HG03280 (cell line): ENCODE data around the gene CGREF1.

Source experiments
- ATAC-seq: cut with Tn5 transposase; IDR thresholded peaks from one replicate; pipeline ENCODE4 v1.9.1; 2021; ENCODE audit warnings: mild to moderate bottlenecking, moderate library complexity; ENCODE audit not compliant: unreplicated experiment

CGREF1 gene

DNA sequence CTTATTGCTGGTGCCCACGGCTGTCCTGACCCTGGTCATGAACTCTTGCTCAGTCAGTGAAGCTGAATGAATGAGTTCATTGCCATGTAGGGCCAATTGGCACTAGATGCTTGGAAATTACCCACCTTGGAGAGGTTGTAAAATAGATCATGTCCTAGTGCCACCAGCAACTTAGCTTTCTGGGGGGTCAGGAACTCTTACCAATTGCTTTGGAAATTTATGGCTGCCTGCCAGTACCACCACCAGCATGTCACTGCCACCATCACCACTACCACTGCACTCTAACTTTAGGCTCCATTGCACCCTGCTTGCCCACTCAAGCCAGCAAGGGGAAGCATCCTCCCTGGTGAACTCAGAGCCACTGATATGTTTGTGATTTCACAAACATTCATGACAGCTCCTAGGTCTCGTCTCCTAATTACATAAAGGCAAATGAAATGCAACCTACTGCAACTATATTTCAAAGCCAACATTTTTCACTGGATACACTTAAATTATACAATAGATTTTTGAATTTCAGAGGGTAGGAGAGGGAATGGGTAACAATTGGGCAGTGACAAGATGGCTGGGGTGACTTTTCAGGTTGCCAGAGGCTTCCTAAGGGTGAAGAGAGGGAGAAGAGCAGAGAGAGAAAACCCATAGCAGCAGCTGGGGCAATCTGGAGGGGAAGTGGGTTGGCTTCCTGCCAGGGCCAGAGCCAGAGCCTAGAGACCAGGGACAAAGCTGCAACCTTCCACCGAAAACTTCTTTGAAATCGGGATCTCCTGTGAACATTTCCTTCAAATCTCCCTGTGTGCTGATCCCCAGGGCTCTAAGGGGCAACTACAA, 44.0 kb downstream of the CGREF1 start:
- ATAC-seq = no peak

- ATAC-seq = no peak
Observed at GRCh38 chr2:27073782-27074181, 45.1 kb downstream of the CGREF1 start.

- ATAC-seq = no peak
Observed at GRCh38 chr2:27072920-27073319, 46.0 kb downstream of the CGREF1 start.

DNA sequence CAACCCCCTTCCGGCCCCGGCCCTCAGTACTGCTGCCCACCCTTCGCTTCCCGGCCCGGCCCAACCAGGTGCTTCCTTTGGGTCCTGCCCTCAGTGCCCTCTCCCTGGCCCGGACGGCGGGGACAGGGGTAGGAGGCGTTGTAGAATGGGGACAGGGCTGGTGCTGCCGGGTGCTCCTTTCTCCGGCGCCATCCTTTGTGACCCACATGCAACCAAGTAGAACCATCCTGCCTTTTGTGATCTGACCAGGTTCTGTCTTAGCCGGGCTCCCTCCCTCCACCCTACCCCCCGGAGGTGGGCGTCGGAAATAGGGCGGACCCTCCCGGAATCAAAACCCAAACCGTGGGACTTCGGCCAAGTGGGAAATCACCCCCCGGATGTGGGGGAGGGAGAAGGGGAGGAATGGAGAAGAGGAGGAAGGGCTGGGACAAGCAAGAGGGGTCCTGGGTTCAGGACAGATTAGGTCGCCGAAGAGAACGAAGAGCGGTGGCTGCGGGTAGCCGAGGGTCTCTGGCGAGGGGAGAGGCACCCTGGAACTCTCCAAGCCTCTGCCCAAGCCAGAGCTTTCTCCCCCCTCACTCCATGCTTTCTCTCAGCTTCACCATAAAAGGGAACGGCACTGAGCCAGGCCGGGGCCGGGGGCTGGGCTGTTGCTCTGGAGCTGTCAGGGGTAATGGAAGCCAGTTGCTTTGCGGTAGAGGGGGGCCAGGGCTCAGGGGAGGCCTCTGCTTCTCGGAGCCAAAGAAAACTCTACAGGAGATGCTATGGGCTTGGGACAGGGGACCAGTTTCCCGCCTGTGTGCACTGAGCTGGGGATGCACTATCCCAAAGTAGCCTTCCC, 46.7 kb downstream of the CGREF1 start:
- ATAC-seq = peak; percentile 8

DNA sequence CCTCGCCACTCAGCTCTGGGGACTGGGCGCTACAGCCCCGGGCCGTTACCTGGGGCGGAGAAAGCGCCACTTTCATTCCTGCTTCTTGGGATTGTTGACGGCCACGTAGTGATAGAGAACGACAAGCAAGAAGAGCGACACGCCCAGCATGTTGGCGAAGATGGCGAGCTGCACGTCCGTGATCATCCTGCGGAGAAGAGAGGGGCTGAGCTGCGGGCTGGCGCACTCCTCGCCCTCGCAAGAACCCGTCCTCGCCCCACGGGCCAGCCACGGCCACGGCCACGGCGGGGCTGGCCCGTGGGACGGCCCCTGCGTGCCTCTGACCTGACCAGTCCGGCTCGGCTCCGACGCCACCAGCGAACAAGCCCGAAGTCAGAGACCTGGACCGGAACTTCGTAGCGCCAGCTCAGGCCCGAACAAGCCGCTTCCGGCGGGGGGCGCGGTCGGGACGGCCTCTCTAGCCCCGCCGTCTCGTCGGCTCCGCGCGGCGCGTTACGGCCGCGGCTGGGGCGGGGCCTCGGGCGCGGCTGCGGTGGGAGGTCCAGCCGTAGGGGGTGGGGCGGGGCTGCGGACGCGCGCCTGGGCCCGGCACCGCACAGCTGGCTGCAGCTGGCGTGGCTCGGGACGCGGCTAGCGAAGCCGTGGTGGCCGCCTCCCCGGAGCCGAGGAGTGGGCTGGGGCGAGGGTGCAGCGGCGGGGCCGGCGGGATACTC, 47.5 kb downstream of the CGREF1 start, which contains the start of gene OST4:
Gene OST4, minus strand, starts transcription at position 378 of the 713 bp plus-strand sequence.
- peak; percentile 91 for ATAC-seq

- no peak for ATAC-seq
Observed at GRCh38 chr2:27070653-27071276, 48.2 kb downstream of the CGREF1 start.

GRCh38 chr2:27069961-27070618, 48.8 kb downstream of the CGREF1 start:
- no peak for ATAC-seq

- ATAC-seq = no peak
Observed at GRCh38 chr2:27069436-27069835, 49.5 kb downstream of the CGREF1 start.

- ATAC-seq = no peak
Observed at GRCh38 chr2:27067385-27067784, 51.5 kb downstream of the CGREF1 start.

GRCh38 chr2:27065128-27065527, 53.8 kb downstream of the CGREF1 start:
- no peak for ATAC-seq

DNA sequence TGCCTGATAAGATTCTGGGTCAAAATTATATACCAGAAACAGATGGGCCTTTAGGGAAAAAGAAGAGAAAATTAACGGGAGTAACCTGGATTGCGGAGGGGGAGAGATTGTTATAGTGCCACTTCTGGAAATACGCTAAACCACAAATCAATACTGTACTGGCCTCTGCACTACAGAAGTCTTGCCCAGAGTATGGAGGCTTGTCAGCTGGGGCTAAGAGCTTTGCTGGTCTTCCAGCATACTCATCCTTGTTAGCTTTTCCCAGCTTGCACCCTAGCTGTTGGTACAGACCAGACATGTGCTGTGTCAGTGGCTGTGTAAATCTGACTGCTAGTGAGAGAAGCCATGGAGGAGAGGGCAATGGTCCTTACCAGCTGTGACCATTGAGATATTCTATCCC, 58.6 kb downstream of the CGREF1 start:
- ATAC-seq = no peak

GRCh38 chr2:27059141-27059820, 59.6 kb downstream of the CGREF1 start:
- no peak for ATAC-seq

- no peak for ATAC-seq
Observed at GRCh38 chr2:27058210-27058609, 60.7 kb downstream of the CGREF1 start.

- no peak for ATAC-seq
Observed at GRCh38 chr2:27057184-27057583, 61.7 kb downstream of the CGREF1 start.

- no peak for ATAC-seq
Observed at GRCh38 chr2:27054721-27055120, 64.2 kb downstream of the CGREF1 start.

GRCh38 chr2:27053776-27054175, 65.2 kb downstream of the CGREF1 start:
- ATAC-seq = no peak

GRCh38 chr2:27053321-27053720, 65.6 kb downstream of the CGREF1 start:
- ATAC-seq = no peak

GRCh38 chr2:27051902-27052645, 66.9 kb downstream of the CGREF1 start:
- no peak for ATAC-seq
